ENCODE measurements around the gene KCNQ5. TPM values are rescaled to one million over a fixed set of nuclear protein-coding genes. Genes with fewer than 3 reads are reported as not detected.

Gene KCNQ5
- total RNA-seq, 1 experiment from 2014 or later = 2.0 TPM

GRCh38 chr6:72724545-72724944 is 102.7 kb downstream of the KCNQ5 start:
- H3K9me3 Mint-ChIP-seq = no peaks in the 10 kb centered on the region
- no peak overlapping the region for H3K27ac Mint-ChIP-seq
- POLR2A ChIA-PET = no interaction called here
- H3K36me3 Mint-ChIP-seq = no peaks in the 10 kb centered on the region
- no peaks in the 10 kb centered on the region for H3K4me1 Mint-ChIP-seq
- no peak for DNase-seq (ENCODE audit: low spot score)
- CTCF ChIA-PET = no interaction called here
- no peaks in the 10 kb centered on the region for H3K27me3 Mint-ChIP-seq (ENCODE audit: low read depth)
- no peak overlapping the region for H3K4me3 Mint-ChIP-seq
- no peak for ATAC-seq
- TF ChIP-seq JAZF1 (CRISPR knock-in tag; IDR thresholded peaks at IDR 0.05) (no peak), ZNF425 (CRISPR knock-in tag; conservative IDR thresholded peaks at IDR 0.05) (no peak), IRF2 (CRISPR knock-in tag; IDR thresholded peaks at IDR 0.05; ENCODE audit: borderline replicate concordance, low read depth) (no peak), FOXJ3 (CRISPR knock-in tag; IDR thresholded peaks at IDR 0.05; ENCODE audit: borderline replicate concordance) (no peak), NFATC4 (CRISPR knock-in tag; IDR thresholded peaks at IDR 0.05) (no peak), NR1H2 (CRISPR knock-in tag; IDR thresholded peaks at IDR 0.05) (no peak), E2F4 (CRISPR knock-in tag; IDR thresholded peaks at IDR 0.05; ENCODE audit: borderline replicate concordance, low read depth) (no peak), EMX1 (CRISPR knock-in tag; IDR thresholded peaks at IDR 0.05) (no peak), CDX4 (CRISPR knock-in tag; IDR thresholded peaks at IDR 0.05; ENCODE audit: borderline replicate concordance) (no peak), ZNF232 (CRISPR knock-in tag; IDR thresholded peaks at IDR 0.05) (no peak), TCF7 (CRISPR knock-in tag; IDR thresholded peaks at IDR 0.05; ENCODE audit: low read depth) (no peak), FOXP1 (CRISPR knock-in tag; IDR thresholded peaks at IDR 0.05; ENCODE audit: borderline replicate concordance) (no peak), ATF6 (CRISPR knock-in tag; IDR thresholded peaks at IDR 0.05) (no peak), ZMAT4 (CRISPR knock-in tag; IDR thresholded peaks at IDR 0.05) (no peak)

- POLR2A ChIA-PET = no interaction called here
- no peak overlapping the region for H3K27ac Mint-ChIP-seq
- no peaks in the 10 kb centered on the region for H3K36me3 Mint-ChIP-seq
- H3K27me3 Mint-ChIP-seq (ENCODE audit: low read depth) = no peaks in the 10 kb centered on the region
- H3K4me3 Mint-ChIP-seq = no peak overlapping the region
- no peak for TF ChIP-seq KAT7 (CRISPR knock-in tag; IDR thresholded peaks at IDR 0.05; ENCODE audit: borderline replicate concordance)
- no peak for TF ChIP-seq NFATC4 (CRISPR knock-in tag; IDR thresholded peaks at IDR 0.05)
- no peak for TF ChIP-seq NFE2L1 (CRISPR knock-in tag; IDR thresholded peaks at IDR 0.05)
- no peak for TF ChIP-seq AFF4 (CRISPR knock-in tag; IDR thresholded peaks at IDR 0.05; ENCODE audit: borderline replicate concordance)
- TF ChIP-seq STAT6 (CRISPR knock-in tag; conservative IDR thresholded peaks at IDR 0.05; ENCODE audit: low read depth) = no peak
- TF ChIP-seq CBFB (CRISPR knock-in tag; IDR thresholded peaks at IDR 0.05; ENCODE audit: low read depth) = no peak
- TF ChIP-seq TP53 (CRISPR knock-in tag; IDR thresholded peaks at IDR 0.05) = no peak
- TF ChIP-seq JUN (CRISPR knock-in tag; IDR thresholded peaks at IDR 0.05) = no peak
- ATAC-seq (no peak), DNase-seq (ENCODE audit: low spot score) (no peak)
- H3K9me3 Mint-ChIP-seq = no peaks in the 10 kb centered on the region
- CTCF ChIA-PET = no interaction called here
- H3K4me1 Mint-ChIP-seq = no peaks in the 10 kb centered on the region
Observed at GRCh38 chr6:72728706-72729343, 107.0 kb downstream of the KCNQ5 start.

Measured in WTC11 (cell line).